NCI-H2171 (cell line): ENCODE data around the gene IDH2.

Experiments used
- DNase-seq: peaks from one replicate; lab custom pipeline; 2025; lab: John Stamatoyannopoulos, UW

Gene IDH2

DNA sequence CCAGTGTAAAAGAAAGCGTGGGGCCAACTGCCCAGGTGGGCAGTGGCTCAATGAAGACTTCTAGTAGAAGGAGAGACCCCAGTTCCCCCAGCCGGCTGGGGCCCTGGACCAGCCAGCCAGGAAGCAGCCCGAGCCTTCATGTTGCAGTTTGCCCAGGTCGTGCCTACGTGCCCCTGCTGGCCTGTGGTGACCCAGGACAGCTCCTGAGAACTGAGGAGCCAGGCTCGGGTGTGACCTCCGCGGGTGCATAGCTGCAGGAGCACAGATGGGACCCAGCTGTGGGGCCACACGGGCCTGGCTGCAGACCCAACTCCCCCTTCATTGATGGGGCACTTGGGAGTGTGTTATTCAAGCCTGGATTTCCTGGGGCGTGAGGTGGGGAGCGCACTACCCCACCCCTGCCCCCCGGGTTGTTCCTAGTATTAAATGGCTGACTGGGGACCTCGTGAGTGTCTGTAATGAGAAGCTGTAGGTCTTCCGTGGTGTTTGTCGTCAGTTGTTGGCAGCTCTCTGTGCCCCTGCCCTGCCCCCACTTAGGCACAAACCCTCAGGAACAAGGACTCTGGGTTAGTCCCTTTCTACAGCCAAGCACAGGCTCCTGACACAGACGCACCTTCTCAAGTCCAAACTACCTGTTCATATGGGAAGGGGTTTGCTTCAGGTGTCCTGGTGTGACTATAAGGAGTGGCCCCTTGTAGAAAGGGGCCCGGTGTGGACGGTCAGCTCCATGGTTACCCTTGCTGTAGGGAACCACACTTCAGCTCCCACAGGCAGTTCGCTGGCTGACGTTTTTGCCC lies 39.1 kb downstream of the IDH2 start:
- DNase-seq = no peak

DNA sequence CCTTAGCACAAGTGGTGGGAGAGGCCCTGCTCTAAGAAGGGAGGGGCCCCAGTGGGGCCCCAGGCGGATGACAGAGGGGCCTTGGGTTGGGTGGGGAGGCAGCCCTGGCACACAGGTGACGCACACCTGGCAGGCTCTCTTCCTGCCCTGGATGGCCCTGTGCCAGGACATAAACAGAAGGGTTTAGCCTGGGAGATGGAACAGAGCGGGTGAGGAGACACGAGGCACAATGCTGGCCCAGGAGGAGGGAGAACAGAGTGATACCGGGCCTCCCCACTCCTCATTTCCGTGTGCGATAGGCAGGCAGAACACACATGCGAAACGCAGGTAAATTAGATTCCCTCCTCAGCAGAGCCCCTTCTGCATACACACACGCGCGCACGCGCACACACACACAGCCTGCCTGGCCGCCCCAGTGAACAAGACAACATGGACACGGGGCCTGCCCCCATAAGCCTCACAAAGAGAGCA lies 39.8 kb downstream of the IDH2 start:
- DNase-seq = peak; percentile 88

DNA sequence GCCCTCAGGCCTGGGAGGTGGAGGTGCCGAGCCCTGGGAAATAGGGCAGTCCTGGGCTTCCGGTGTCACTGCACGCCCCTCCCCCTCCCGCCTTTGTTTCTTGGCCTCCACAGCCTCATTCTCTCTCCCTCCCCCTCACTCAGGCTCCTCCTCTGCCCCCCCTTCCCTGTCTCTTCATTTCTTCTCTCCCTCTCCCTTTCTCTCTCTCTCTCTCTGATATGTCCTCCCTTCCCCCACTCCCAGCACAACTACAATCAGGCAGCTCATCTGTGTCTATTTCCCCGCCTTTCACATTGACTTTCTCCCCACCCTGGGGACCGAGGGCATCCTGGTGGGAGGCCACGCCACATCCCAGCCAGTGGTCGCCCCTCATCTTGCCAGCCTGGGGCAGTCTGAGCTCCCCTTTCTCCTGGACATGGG lies 40.2 kb downstream of the IDH2 start:
- DNase-seq = peak; percentile 82

GRCh38 chr15:90060797-90061196 lies 41.5 kb downstream of the IDH2 start:
- DNase-seq = no peak

- DNase-seq = no peak
Observed at GRCh38 chr15:90059208-90059985, 42.9 kb downstream of the IDH2 start.

GRCh38 chr15:90058775-90059174 lies 43.5 kb downstream of the IDH2 start:
- no peak for DNase-seq

DNA sequence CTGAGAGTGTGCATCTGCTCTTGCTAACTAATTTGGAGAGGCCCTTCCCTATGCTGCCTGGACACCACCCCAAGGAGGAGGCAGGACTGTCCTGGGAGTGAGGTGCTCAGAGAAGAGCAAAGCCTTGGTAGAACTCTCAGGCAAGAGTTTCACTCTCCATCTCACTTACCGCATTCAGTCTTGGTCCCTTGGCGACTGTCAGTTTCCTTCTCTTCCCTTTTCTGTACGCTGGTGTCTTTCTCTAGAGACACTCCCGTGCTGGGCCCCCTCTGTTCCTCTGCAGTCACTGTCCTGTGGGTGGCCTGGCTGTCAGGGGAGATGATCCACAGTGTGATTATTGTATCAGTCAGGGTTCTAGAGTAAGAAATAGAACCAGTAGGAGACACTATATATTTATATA lies 44.0 kb downstream of the IDH2 start:
- no peak for DNase-seq

DNA sequence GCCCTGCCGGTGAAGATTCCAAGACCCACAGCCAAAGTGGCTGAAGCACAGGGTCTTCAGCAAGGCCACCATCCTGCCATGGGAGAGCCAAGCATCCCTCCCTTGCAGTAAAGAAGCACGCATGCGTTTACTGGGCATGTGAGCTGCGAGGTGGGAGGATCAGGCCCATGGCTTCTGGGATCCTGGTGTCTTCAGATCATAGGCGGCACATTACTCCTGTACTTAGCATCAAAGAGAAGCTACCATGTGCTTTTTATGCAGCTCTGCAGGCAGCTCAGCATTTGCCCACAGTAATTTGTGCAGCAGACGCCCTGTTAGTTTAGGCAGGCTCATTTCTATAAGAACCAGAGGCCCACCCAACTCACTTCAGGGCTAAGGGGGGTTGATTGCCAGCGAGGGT lies 45.7 kb downstream of the IDH2 start:
- DNase-seq = no peak

GRCh38 chr15:90055182-90055581 lies 47.1 kb downstream of the IDH2 start:
- DNase-seq = no peak

- no peak for DNase-seq
Observed at GRCh38 chr15:90054618-90055097, 47.6 kb downstream of the IDH2 start.

DNA sequence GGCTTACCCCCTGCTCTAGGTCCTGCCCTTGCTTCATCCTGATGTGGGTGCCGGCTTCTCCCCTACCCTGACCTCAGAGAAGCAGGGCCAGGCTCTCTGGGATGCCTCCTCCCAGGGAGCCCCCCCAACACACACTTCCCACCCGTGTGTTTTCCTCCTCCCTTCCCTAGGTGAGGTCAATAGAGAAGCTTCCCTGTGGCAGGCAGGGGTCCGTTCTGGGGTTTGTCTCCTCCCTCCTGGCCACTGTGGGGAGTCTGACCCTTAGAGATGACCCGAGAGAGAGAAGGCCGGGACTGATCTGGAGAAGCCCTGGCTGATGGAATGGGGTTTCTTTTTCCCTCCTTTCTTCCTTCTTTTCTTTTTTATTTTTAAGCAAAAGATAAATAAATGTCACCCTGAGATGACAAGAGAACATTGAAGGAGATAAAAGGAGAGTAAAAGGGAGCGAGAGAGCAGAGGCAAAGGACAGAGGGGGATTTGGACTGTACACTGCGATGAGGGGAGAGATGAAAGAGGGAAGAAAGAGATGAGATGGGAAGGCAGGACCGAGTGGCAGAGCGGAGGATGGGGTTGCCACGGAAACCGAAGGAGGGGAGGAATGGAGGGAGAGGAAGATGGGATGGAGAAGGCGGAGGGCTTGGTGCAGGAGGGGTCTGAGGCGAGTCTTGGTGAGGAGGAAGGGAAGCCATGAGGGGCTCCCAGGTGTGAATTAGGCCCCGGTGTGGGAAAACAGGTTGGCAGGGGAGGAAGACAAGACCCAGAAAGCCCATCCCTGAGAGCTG lies 48.4 kb downstream of the IDH2 start:
- DNase-seq = no peak

GRCh38 chr15:90051874-90052273 lies 50.4 kb downstream of the IDH2 start:
- DNase-seq = no peak

DNA sequence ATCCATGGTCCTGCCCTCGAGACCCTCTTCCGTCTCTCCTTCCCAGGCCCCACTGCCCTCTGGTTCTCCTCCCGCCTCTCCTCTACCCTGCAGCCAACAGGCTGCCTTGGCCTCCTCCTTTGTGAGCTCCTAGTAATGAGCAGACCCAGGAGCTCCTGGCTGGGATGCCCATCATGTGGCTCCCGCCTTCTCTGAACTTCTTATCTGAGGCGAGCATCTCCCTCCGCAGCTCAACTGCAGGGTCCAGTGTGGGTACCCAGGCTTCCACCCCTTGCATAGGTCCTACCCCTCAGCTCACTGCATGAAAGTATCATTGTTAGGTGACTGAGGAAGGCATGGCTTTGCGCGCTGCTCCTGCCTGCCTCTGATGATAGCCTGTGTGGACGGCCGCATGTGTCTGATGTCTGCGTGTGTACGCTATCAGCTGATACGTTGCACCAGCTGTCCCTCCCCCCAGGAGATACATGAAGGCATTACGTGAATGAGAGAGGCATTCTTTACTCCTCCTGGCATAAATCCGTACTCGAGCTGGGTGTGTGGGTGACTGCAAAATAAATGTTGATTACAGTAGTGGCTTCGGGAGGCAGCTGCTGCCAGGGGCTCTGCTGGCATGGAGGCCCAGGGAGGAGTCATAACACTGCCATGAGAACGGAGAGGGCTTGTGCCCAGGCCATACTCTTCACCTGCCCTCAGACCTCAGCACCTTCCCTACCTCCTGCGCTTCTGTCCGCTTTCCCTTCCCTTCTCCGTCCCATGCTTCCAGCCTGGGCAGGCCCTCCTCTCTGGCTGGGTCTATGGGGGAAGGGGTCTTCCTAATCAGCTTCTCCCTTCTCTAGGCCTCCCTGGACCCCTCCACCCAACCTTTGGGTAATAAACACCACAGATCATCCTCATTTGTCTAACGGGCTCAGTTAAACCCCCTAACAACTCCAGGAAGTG lies 52.3 kb downstream of the IDH2 start:
- DNase-seq = no peak

- DNase-seq = no peak
Observed at GRCh38 chr15:90049030-90049429, 53.2 kb downstream of the IDH2 start.

DNA sequence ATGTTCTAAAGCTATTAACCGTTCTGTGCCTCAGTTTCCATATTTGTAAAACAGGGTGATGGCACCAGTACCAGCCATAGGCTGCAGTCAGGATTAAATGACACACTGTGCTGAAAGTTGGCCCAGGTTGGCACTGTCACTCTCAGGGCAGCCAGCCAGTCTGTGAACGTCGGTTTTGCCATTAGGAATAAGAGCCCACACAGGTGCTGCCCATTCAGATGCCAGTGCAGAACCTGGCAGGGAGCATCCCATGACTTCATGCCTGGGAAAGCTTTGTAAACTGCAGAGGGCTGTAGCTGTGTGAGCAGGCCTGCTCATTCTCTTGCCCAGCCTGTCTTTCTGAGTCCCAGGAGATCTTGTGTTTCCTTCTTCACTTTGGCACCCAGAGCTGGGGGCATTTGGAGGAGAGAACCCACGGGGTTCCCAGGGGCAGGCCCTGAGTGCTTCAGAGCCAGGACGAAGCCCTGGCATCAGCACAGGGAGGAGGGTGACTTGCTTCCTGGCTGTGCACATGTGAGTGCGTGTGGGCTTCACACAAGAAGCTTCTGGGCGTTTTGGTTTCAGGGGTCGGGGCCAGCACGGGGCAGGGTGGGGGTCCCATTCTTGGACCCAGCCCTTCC lies 54.2 kb downstream of the IDH2 start:
- DNase-seq = no peak

GRCh38 chr15:90046911-90047392 lies 55.3 kb downstream of the IDH2 start:
- no peak for DNase-seq

DNA sequence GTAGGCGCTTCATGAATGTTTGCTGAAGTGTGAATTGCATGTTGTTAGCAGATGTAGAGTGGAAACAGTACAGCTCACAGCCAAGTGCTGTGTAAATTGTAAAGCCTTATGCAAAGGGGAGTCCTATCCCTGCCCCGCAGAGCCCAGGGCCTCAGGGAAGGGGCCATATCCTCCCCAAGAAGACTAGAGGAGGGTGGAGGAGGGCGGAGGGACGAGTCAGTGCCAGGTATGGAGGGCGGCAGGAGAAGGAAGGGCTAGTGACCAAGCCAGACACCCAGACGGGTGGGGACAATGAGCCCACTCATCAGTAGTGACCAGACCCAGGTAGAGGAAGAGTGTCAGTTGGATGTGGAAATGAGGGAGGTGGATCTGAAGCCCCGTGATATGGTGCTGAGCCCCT lies 56.0 kb downstream of the IDH2 start:
- DNase-seq = no peak

- DNase-seq = no peak
Observed at GRCh38 chr15:90044916-90045371, 57.3 kb downstream of the IDH2 start.

- no peak for DNase-seq
Observed at GRCh38 chr15:90044191-90044590, 58.1 kb downstream of the IDH2 start.

- no peak for DNase-seq
Observed at GRCh38 chr15:90043530-90044010, 58.7 kb downstream of the IDH2 start.
